Epithelial cell of prostate (primary cell): ENCODE results near the gene MYH14.

Experiments used
- DNase-seq: peaks from one replicate; pipeline ENCODE4 v3.0.0-alpha.2; 2011; ENCODE audit warnings: low read depth, low spot score
- H3K27ac ChIP-seq: fragments of 450-650 bp; 2 replicates; pipeline ENCODE4 v1.5.1; 2017; ENCODE audit warnings: mild to moderate bottlenecking

The MYH14 gene

GRCh38 chr19:50312967-50313811 lies 109.8 kb downstream of the MYH14 start:
- DNase-seq, result no peak
- no peak overlapping the region for H3K27ac ChIP-seq

DNA sequence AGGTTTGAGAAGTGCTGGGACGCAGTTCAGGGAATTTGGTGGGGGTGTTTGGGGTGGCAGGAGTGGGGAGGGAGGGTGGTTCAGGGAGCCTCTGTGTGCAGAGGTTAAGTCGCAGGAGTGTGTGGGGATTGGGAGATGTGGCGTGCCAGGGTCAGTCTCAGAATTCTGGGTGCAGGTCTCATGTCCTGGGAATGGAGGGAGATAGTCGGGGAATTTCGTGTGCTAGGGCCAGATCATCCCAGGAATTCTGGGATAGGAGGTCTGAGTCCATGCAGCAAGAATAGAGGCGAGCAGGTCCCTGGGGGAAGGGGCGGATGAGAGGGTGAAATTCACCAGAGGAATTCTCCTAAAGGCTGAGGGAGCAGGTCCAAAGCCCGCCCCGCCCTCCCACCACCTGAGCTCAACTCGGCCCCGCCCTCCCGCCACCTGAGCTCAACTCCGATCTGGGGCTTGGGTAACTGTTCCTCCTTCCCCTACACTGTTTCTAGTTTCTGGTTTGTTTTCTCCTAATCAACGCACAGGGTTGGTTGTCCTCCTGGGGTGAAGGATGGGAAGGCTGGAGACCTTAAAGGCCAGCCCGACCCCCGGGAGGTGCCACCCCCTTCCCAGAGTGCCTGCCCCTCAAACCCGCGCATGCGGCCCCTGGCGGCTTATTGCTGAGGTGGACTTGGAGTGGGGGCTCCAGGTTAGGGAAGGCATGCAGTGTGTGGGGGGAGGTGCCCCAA lies 110.6 kb downstream of the MYH14 start:
- no peak for DNase-seq

DNA sequence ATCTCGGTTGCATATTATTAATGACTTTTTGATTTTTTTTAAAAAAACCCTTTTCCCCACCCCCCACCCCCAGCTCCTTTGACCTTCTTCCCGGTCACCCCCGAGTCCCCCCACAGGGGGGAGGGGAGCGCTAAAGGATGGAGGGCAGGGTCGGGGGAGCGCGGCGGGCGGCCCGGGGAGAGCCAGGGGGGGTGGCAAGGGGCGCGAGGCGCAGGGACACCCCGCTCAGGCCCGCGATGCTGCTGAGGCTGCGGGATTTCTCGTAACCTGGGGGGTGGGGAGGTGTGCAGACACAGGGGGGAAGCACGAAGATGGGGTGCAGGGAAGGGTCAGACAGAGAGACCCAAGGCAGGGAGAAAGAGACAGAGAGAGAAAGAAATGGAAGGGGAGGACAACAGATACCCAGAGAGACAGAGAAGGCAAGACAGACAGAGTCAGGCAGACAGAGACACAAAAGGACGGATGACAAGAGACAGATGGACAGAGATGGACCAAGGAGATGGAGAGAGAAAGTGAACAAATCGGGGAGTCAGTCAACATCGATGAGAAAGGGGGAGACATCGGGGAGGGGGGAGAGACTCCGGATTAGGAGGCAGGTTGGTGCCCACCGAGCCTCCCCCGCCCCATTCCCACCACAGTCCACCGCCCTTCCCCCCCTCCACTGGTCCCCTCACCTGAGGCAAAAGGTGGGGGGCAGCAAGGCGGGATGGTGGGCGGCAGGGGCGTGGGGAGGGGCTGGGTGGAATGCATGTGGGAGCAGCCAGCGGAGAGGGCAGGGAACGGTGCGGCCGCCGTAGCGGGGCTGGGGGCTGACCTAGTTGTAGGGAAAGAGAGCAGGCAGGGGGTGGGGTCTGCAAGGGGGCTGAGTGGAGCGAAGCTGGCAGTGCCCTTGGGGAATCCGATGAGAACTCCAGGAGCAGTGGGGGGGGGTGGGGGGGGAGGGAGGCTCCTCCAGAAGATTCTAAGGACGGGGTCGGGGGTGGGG lies 111.6 kb downstream of the MYH14 start:
- DNase-seq, result no peak
- no peak overlapping the region for H3K27ac ChIP-seq

More for the DNA sequence above, 110.6 kb downstream of the MYH14 start:
- no peak overlapping the region for H3K27ac ChIP-seq

DNA sequence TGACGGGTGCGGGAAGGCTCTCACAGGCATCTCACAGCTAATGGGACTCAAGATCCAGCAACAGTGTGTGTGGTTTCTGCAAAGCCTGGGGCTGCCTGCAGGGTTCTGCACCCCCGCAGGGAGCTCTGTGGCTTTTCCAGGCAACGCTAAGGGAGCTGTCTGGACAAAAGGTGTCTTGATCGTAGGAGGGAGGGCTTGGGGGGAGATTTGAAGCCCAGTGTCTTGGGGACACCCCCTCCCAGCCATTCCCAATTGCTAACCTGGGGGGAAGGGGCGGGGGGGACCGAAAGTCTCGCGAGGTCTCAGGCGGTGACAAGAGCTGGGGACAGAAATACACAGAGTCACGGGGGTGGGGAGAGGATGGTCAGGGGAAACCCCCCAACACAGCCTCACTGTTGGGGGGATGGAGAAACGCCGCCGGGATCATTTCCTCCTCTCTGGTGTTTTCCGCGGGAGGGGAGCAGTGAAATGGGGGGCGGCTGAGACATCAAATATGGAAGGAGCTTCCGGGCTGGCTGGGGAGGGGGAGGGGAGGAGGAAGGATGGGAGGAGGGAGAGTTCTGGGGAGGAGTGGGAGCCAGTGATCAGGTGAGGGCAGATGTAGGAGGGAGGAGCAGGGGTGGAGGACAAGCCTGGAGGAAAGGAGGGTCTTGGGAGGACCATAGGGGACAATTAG lies 112.5 kb downstream of the MYH14 start:
- DNase-seq, result no peak
- no peak overlapping the region for H3K27ac ChIP-seq

- no peak for DNase-seq
- H3K27ac ChIP-seq, result no peak overlapping the region
These were observed 113.7 kb downstream of the MYH14 start for GRCh38 chr19:50317115-50317514.

DNA sequence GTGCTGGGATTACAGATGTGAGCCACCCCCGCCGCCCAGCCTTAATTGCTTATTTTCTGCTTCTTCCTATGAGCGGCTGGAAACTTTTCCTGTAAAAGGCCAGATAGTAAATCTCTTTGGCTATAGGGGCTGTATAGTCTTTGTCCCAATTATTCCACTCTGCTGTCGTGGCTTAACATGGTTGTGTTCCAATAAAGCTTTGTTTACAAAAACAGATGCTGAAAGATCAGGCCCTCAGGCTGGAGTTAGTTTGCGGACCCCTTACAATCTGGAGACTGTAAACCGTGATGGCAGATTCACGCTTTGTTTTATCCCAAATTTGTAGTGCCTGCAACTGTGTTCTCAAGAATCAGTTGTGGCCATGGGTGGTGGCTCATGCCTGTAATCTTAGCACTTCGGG lies 115.0 kb downstream of the MYH14 start:
- no peak for DNase-seq
- no peak overlapping the region for H3K27ac ChIP-seq

DNA sequence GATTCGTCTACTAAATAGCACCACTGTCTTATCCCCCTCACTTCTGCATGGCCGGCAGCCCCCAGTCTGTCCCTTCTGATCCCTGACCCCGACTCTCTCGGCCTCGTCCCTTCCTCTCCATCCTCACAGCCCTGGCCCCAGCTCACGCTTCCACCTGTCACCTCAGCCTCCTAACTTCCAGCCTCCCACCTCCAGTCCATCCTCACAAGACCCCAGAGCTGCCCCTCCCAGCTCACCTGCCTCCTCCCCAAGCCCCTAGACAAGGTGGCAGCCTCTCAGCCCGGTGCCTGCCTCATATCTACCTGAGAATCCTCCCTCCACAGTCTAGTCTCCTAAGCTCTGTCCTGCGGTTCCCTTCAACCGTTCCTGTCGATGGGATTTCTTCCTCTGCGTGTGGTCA lies 115.7 kb downstream of the MYH14 start:
- no peak overlapping the region for H3K27ac ChIP-seq
- DNase-seq, result no peak

- H3K27ac ChIP-seq, result no peak overlapping the region
- DNase-seq, result no peak
These were observed 116.6 kb downstream of the MYH14 start for GRCh38 chr19:50320051-50320450.

GRCh38 chr19:50320596-50320995 lies 117.2 kb downstream of the MYH14 start:
- DNase-seq, result no peak
- no peak overlapping the region for H3K27ac ChIP-seq

DNA sequence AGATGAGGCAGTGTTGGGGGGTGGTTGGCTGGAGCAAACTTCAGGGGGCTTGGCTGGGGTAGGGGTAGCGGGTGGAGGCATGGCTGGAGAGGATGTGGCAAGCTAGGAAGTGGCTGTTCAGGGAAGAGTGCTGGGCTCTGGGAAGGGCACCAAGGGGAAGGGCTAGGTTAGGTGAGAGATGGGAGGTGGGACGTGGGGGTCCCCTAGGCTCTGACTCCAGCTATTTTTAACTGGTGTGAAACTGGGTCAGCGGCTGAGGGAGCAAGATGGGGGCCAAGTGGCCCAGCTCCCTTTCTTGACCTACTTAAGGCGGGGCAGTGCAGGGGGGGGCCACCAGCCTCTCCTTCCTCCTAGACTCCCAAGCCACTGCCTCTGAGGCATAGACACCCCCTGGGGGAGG lies 118.4 kb downstream of the MYH14 start:
- DNase-seq, result no peak
- H3K27ac ChIP-seq, result no peak overlapping the region

DNA sequence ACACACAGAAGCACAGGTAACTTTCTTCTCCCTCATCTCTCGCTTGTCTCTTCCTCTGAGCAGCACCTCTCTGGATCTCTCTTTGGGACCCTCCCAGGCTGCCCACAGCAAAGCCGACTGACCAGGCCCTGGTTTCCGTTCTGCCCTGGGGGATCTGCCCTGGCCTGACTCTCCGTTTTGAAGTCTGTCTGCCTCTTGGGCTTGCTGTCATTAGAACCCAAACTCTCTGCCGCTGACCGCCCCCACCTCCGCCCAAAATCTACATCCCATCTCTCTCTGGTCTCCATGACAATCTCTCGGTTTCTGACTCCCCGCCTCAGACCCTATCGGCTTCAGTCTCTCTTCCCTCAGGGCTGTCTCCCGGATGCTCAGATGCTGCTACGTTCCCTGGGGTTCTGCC lies 118.8 kb downstream of the MYH14 start:
- no peak for DNase-seq
- H3K27ac ChIP-seq, result no peak overlapping the region

DNA sequence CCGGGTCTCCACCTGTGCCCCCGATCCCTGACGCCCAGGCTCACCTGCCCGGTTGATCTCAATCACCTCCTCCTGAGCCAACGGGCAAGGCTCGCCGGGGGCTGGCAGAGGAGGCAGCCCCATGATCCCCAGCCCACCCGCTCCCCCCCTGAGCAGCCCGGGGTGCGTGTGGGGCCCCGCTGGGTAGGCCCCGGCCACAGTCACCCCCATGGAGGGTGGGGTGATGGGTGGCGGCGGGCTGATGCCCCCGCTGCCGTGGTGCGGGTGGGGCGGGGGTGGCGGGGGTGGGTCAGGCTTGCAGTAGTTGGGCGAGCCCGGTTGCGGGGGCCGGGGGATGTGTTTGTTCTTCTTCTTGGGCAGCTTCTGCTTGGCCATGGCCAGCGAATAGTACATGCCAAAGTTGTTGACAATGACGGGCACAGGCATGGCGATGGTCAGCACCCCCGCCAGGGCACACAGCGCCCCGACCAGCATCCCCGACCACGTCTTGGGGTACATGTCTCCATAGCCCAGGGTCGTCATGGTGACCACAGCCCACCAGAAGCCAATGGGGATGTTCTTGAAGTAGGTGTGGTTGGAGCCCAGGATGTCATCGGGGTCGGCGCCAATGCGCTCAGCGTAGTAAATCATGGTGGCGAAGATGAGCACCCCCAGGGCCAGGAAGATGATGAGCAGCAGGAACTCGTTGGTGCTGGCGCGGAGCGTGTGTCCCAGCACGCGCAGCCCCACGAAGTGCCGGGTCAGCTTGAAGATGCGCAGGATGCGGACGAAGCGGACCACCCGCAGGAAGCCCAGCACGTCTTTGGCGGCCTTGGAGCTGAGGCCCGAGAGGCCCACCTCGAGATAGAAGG lies 119.7 kb downstream of the MYH14 start:
- no peak overlapping the region for H3K27ac ChIP-seq
- no peak for DNase-seq

DNA sequence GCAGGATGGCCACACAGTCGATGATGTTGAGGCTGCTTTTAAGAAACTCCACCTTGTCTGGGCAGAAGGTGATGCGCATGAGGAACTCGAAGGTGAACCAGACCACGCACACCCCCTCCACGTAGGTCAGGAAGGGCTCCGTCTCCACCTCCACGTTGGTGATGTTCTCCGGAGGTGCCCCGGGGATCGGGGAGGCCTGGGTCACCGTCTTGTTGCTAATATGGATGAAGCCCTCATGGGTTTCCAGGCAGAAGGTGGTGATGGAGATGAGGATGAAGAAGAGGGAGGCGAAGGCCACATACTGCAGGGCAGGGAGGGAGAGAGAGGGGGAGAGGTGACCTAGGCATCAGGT lies 120.3 kb downstream of the MYH14 start:
- no peak for DNase-seq
- no peak overlapping the region for H3K27ac ChIP-seq

GRCh38 chr19:50324331-50324730 lies 120.9 kb downstream of the MYH14 start:
- no peak for DNase-seq
- H3K27ac ChIP-seq, result no peak overlapping the region

DNA sequence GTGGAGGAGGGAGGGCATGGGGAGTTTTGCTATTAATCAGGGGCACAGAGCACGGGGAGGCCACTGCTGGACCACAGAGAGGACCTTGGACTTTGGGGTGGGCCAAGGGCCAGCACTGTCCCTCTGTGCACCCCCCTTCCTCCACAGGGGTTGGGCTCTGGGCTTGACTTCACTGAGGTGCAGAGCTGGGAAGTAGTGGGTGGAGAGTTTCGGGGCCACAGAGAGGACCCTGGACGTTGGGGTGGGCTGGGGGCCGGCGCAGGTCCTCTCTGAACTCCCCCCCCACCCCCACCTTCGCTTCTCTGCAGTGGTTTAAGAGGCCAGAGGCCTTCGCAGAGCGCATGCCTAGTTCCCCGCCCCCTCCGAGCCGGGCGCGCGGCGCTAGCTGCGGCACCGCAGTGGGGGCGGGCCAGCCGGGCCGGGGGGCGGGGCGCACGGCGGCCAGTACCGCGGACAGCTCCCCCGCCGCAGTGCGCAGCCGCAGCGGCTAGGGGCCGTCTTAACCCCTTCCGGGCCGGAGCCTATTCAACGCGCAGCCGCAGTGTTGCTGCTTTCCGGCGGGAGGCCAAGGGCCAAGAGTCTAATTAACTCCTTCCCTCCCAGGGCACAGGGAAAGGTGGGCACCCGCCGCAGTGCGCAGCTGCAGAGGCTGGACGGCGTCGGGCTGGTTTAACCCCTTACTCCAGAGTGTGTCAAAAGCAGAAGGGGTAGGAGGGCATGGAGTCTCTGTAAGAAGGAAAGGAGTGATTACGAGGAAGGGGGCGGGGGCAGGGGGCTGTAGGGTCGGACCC lies 122.1 kb downstream of the MYH14 start:
- H3K27ac ChIP-seq, result no peak overlapping the region
- DNase-seq, result no peak

DNA sequence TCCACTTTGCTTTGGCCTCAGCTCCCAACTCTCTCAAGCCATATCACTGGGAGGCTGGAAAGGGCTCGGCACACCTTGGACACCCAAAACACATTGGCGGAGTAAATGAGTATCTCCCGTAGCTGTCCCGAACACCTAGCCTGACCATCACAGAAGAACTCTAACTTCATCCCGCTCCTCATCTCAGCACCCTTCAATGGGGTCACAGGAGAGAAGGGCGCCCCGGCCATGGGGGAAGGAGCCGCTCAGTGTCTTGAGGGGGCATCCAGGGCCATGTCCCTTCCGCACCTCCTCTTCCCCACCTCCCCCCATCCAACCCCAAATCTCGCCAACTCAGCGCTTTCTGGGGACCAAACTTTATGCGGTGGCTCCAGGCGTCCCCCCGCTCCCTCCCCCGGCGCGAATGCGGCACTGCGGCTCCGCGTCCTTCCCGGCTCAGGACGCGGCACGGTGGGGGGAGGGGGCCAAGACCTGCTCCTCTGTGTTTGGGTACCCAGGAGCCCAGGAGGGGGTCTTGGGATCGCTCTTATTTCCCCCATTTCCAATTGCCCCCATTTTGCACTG lies 122.8 kb downstream of the MYH14 start:
- DNase-seq, result no peak
- no peak overlapping the region for H3K27ac ChIP-seq

GRCh38 chr19:50327013-50327412 lies 123.6 kb downstream of the MYH14 start:
- no peak for DNase-seq

More at GRCh38 chr19:50327013-50327412, 123.6 kb downstream of the MYH14 start:
- H3K27ac ChIP-seq, result no peak overlapping the region
